H1 (cell line): ENCODE data around the gene SIGLEC11. TPM values are rescaled to one million over a fixed set of nuclear protein-coding genes. Genes with fewer than 3 reads are reported as not detected.

Experiments used
- CTCF ChIA-PET: fragments of 300-600 bp; sonication (Branson Sonifier 250); formaldehyde crosslinking; loops from one replicate; lab custom pipeline; 2021; ENCODE audit not compliant: partially characterized antibody; lab: Charles Lee
- POLR2A ChIA-PET: fragments of 300-600 bp; sonication (Branson Sonifier 250); formaldehyde crosslinking; loops from one replicate; lab custom pipeline; 2021; ENCODE audit warnings: inconsistent platforms; ENCODE audit not compliant: partially characterized antibody; lab: Charles Lee
- DNase-seq, 2 experiments: peaks; one replicate each; pipeline versions ENCODE4 v3.0.0 to v3.0.0-alpha.2; 2010 to 2022; ENCODE audit warnings: low spot score in 2 of 2, low read depth in 1 of 2, mixed read lengths in 1 of 2
- FAIRE-seq: peaks from 2 replicates; lab custom pipeline; 2011; peaks lifted over from hg19 to GRCh38; lab: Jason Lieb, UNC
- H2AFZ ChIP-seq: 2 replicates; pipeline ENCODE4 v1.8.1; 2012; ENCODE audit warnings: low read length, inconsistent platforms
- H2AK5ac ChIP-seq: 2 replicates; pipeline ENCODE4 v1.6.1; 2013; ENCODE audit warnings: low read depth, low read length
- H2BK120ac ChIP-seq: replicated peaks from 2 replicates; pipeline ENCODE3; 2013; ENCODE audit warnings: low read depth, low read length, inconsistent platforms
- H2BK12ac ChIP-seq: 2 replicates; pipeline ENCODE4 v1.6.1; 2013; ENCODE audit warnings: low read depth, low read length
- H2BK15ac ChIP-seq: 2 replicates; pipeline ENCODE4 v1.6.1; 2013; ENCODE audit warnings: low read length
- H2BK20ac ChIP-seq: 2 replicates; pipeline ENCODE4 v1.6.1; 2013; ENCODE audit warnings: low read length
- H2BK5ac ChIP-seq: 2 replicates; pipeline ENCODE4 v1.6.1; 2013; ENCODE audit warnings: low read depth, low read length
- H3K14ac ChIP-seq: 2 replicates; pipeline ENCODE4 v1.6.1; 2013; ENCODE audit warnings: inconsistent platforms; ENCODE audit not compliant: insufficient read length
- H3K18ac ChIP-seq: 2 replicates; pipeline ENCODE4 v1.6.1; 2013; ENCODE audit warnings: low read length; ENCODE audit errors: extremely low read depth
- H3K23ac ChIP-seq: 2 replicates; pipeline ENCODE4 v1.6.1; 2013; ENCODE audit warnings: inconsistent platforms; ENCODE audit not compliant: insufficient read length
- H3K23me2 ChIP-seq: 2 replicates; pipeline ENCODE4 v1.6.1; 2013; ENCODE audit warnings: low read depth, low read length
- H3K27ac ChIP-seq: 2 replicates; pipeline ENCODE4 v1.6.1; 2011; ENCODE audit warnings: low read depth, low read length, inconsistent platforms
- H3K27me3 ChIP-seq, 4 experiments: replicated peaks in 1 of 4; 1 replicate in 1 of 4; 2 replicates in 3 of 4; pipeline versions ENCODE4 v1.6.1 to v1.8.1; 2011 to 2013; ENCODE audit warnings: low read length in 3 of 4, mild to moderate bottlenecking in 3 of 4, inconsistent platforms in 2 of 4, mixed read lengths in 2 of 4, moderate library complexity in 1 of 4; ENCODE audit not compliant: control insufficient read depth in 3 of 4, insufficient read depth in 3 of 4; ENCODE audit errors: extremely low read depth in 1 of 4
- H3K36me3 ChIP-seq, 4 experiments: 2 replicates each; pipeline versions ENCODE4 v1.6.1 to v1.8.1; 2011 to 2013; ENCODE audit warnings: mild to moderate bottlenecking in 4 of 4, low read length in 3 of 4, moderate library complexity in 2 of 4, control low read depth in 1 of 4, inconsistent platforms in 1 of 4; ENCODE audit not compliant: insufficient read depth in 4 of 4, control insufficient read depth in 2 of 4
- H3K4ac ChIP-seq: replicated peaks from 2 replicates; pipeline ENCODE3; 2013; ENCODE audit warnings: low read length, low read depth, mixed read lengths, inconsistent platforms; ENCODE audit not compliant: insufficient read length
- H3K4me1 ChIP-seq, 4 experiments: replicated peaks in 1 of 4; 1 replicate in 1 of 4; 2 replicates in 3 of 4; pipeline versions ENCODE4 v1.6.1 to v1.8.1; 2011 to 2013; ENCODE audit warnings: low read length in 3 of 4, inconsistent platforms in 2 of 4, mixed read lengths in 1 of 4; ENCODE audit not compliant: insufficient read depth in 4 of 4, control insufficient read depth in 3 of 4
- H3K4me2 ChIP-seq, 2 experiments: 2 replicates each; pipeline versions ENCODE4 v1.6.1 to v1.8.1; 2011 to 2013; ENCODE audit warnings: low read depth in 2 of 2, low read length in 2 of 2, control low read depth in 1 of 2, inconsistent platforms in 1 of 2, mild to moderate bottlenecking in 1 of 2; ENCODE audit not compliant: insufficient read depth in 1 of 2
- H3K4me3 ChIP-seq, 4 experiments: fragments of 200-600, 300-600 bp in 1 of 4; sonication (generic), shearing (Covaris generic), sonication (Bioruptor Twin) in 1 of 4; 2 replicates each; pipeline versions ENCODE4 v1.5.1 to v1.8.1; 2011 to 2016; ENCODE audit warnings: low read length in 4 of 4, low read depth in 3 of 4, control low read depth in 2 of 4, inconsistent platforms in 2 of 4, mild to moderate bottlenecking in 2 of 4, mixed read lengths in 1 of 4, moderate library complexity in 1 of 4; ENCODE audit not compliant: insufficient read depth in 2 of 4; ENCODE audit errors: extremely low read depth in 1 of 4
- H3K56ac ChIP-seq: replicated peaks from 2 replicates; pipeline ENCODE3; 2013; ENCODE audit warnings: low read depth, mild to moderate bottlenecking, mixed read lengths, low read length, inconsistent platforms; ENCODE audit not compliant: insufficient read length
- H3K79me1 ChIP-seq: 2 replicates; pipeline ENCODE4 v1.6.1; 2013; ENCODE audit warnings: low read depth, low read length, control low read depth
- H3K79me2 ChIP-seq, 2 experiments: 2 replicates each; pipeline versions ENCODE4 v1.6.1 to v1.8.1; 2012 to 2013; ENCODE audit warnings: low read length in 2 of 2, mild to moderate bottlenecking in 2 of 2, inconsistent platforms in 1 of 2; ENCODE audit not compliant: insufficient read depth in 2 of 2, control insufficient read depth in 1 of 2
- H3K9ac ChIP-seq, 4 experiments: replicated peaks in 1 of 4; 1 replicate in 1 of 4; 2 replicates in 3 of 4; pipeline versions ENCODE4 v1.6.1 to v1.8.1; 2011 to 2013; ENCODE audit warnings: low read depth in 3 of 4, low read length in 3 of 4, control low read depth in 2 of 4, mild to moderate bottlenecking in 2 of 4, moderate library complexity in 2 of 4, inconsistent platforms in 1 of 4; ENCODE audit errors: extremely low read depth in 1 of 4
- H3K9me3 ChIP-seq, 2 experiments: 2 replicates each; pipeline versions ENCODE4 v1.6.1 to v1.8.1; 2012 to 2013; ENCODE audit warnings: mild to moderate bottlenecking in 2 of 2, moderate library complexity in 2 of 2, control low read depth in 1 of 2, inconsistent platforms in 1 of 2, low read depth in 1 of 2, low read length in 1 of 2, mixed read lengths in 1 of 2; ENCODE audit not compliant: insufficient read depth in 2 of 2
- H4K20me1 ChIP-seq, 2 experiments: replicated peaks in 1 of 2; 2 replicates each; pipeline versions ENCODE3 to v1.8.1; 2011 to 2013; ENCODE audit warnings: inconsistent platforms in 2 of 2, low read length in 2 of 2, mild to moderate bottlenecking in 1 of 2; ENCODE audit not compliant: insufficient read depth in 2 of 2, control insufficient read depth in 1 of 2
- H4K5ac ChIP-seq: 2 replicates; pipeline ENCODE4 v1.6.1; 2013; ENCODE audit warnings: low read length, low read depth, mixed read lengths, inconsistent platforms; ENCODE audit not compliant: insufficient read length
- H4K8ac ChIP-seq: 2 replicates; pipeline ENCODE4 v1.8.0; 2013; ENCODE audit warnings: mild to moderate bottlenecking, moderate library complexity, low read length, inconsistent platforms; ENCODE audit not compliant: insufficient read depth; ENCODE audit errors: extremely low read depth
- H4K91ac ChIP-seq: replicated peaks from 2 replicates; pipeline ENCODE3; 2013; ENCODE audit warnings: low read length, mixed read lengths, inconsistent platforms; ENCODE audit not compliant: insufficient read length
- CEBPB ChIP-seq: IDR thresholded peaks from 2 replicates; pipeline ENCODE4 v1.6.1; 2012; ENCODE audit warnings: low read depth, low read length
- POLR2AphosphoS5 ChIP-seq: IDR thresholded peaks from 2 replicates; pipeline ENCODE4 v1.6.1; 2011; ENCODE audit warnings: low read depth, low read length
- WGBS, 2 experiments: shearing (Covaris generic) in 1 of 2; methylation state at CpG; one replicate each; pipeline versions ENCODE4 v1.1.6 to v1.1.7; 2013 to 2015; ENCODE audit warnings: low lambda C conversion rate in 2 of 2, mixed read lengths in 2 of 2, inconsistent platforms in 1 of 2, low coverage in 1 of 2, missing lambda C conversion rate in 1 of 2; ENCODE audit not compliant: insufficient replicate concordance in 2 of 2, insufficient coverage in 1 of 2, insufficient read length in 1 of 2; ENCODE audit errors: extremely low coverage in 1 of 2, missing lambda C conversion rate in 1 of 2; 5-methylcytosine and 5-hydroxymethylcytosine counted together
- polyA plus RNA-seq, 7 experiments: library from polyadenylated mRNA; depleted of rRNA in 3 of 7; stranded (reverse) in 5 of 7; unstranded in 2 of 7; fragments of >200 nt in 5 of 7; fragments of 200-250 nt in 2 of 7; gene quantifications; 1 replicate in 5 of 7; 2 replicates in 1 of 7; 4 replicates in 1 of 7; pipeline versions ENCODE4 v1.2.1 to v1.2.3, GENCODE V29; 2011 to 2013; ENCODE audit warnings: missing spikeins in 2 of 7, mixed read lengths in 2 of 7
- total RNA-seq: library from RNA; stranded (reverse); fragmentation: NEBNext Ultra II Directional; extraction: Animal tissue kit (Norgen Biotek cat#: 25700); gene quantifications from 2 replicates; pipeline ENCODE4 v1.2.1, GENCODE V29; 2021
- TF ChIP-seq, protein P1 (sequence below), 3 experiments: IDR thresholded peaks; 1 replicate in 2 of 3; 2 replicates in 1 of 3; pipeline versions ENCODE4 v1.5.1 to v1.6.1; 2011; ENCODE audit warnings: low read length in 3 of 3, mild to moderate bottlenecking in 3 of 3, inconsistent platforms in 2 of 3, low read depth in 1 of 3, moderate library complexity in 1 of 3; ENCODE audit not compliant: insufficient read depth in 1 of 3; ENCODE audit errors: control extremely low read depth in 1 of 3
- TF ChIP-seq, protein P2 (sequence below): IDR thresholded peaks from 2 replicates; pipeline ENCODE4 v1.6.1; 2011; ENCODE audit warnings: low read depth, mild to moderate bottlenecking, low read length; ENCODE audit not compliant: insufficient read depth

Gene SIGLEC11
- total and polyA plus RNA-seq, 2 of the 8 experiments (the other 6 are each of a cell fraction or from before 2014, with no cell fraction given), result 0.18 TPM; not detected in 1

DNA sequence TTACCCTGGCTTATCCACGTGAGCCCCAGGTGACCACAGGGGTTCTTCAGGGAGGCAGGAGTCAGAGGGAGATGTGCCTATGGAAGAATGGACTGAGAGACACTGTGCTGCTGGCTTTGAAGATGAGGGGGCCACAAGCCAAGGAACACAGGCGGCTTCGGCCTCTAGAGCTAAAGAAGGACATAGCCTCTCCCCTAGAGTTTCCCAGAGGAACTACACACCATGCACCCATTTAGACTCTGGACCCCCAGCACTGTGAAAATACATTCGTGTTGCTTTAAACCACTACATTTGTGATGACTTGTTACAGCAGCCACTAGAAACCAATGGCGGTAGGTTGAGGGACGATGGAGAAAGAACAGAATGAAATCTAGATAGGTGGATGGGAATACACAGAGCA, 45.7 kb downstream of the SIGLEC11 start:
- Histone ChIP-seq H3K23me2 (no peaks in the 10 kb centered on the region), H2BK5ac (no peak overlapping the region), H3K27me3 (no peaks in the 10 kb centered on the region), H3K14ac (no peak overlapping the region), H3K18ac (no peak overlapping the region), H3K4ac (no peak overlapping the region), H3K4me3 (no peak overlapping the region), H2BK12ac (no peak overlapping the region), H3K79me1 (peaks cover 16% of the 10 kb centered on the region), H3K4me1 (no peaks in the 10 kb centered on the region), H3K56ac (no peak overlapping the region), H3K79me2 (peaks cover 0 to 81% of the 10 kb centered on the region in 2 experiments; a peak in 2 of 4 replicates), H3K36me3 (peaks cover 14 to 31% (median 26%) of the 10 kb centered on the region in 4 experiments; a peak in 5 of 8 replicates), H4K20me1 (peaks cover 40 to 41% of the 10 kb centered on the region in 2 experiments), H4K5ac (no peak overlapping the region), H2BK20ac (no peak overlapping the region), H2BK15ac (no peak overlapping the region), H3K9me3 (no peaks in the 10 kb centered on the region), H3K27ac (no peak overlapping the region), H3K4me2 (no peak overlapping the region), H3K9ac (no peak overlapping the region), H2AK5ac (no peak overlapping the region), H4K8ac (no peak overlapping the region), H4K91ac (no peak overlapping the region), H2AFZ (no peak overlapping the region), H3K23ac (no peak overlapping the region), H2BK120ac (no peak overlapping the region)
- DNase-seq (no peak), FAIRE-seq (no peak)
- CTCF ChIA-PET, result interaction anchor here (0.7 to 3.0 kb wide), 8 partner anchors 11 to 68 kb away, joined by 3 to 18 read pairs (median 6); partner anchors contain the start of gene ATF5
- WGBS, 2 experiments, result 88% methylated on average over 6 of the region's 6 CpGs; no CpG with 5 or more reads in 1 of the 2 experiments
- POLR2A ChIA-PET, result interaction anchor here (1.1 to 19.2 kb wide), 3 partner anchors 9 to 96 kb away, joined by 3 to 373 read pairs (median 7); partner anchors contain the start of genes ATF5 and NUP62
- TF ChIP-seq, protein P1, sequence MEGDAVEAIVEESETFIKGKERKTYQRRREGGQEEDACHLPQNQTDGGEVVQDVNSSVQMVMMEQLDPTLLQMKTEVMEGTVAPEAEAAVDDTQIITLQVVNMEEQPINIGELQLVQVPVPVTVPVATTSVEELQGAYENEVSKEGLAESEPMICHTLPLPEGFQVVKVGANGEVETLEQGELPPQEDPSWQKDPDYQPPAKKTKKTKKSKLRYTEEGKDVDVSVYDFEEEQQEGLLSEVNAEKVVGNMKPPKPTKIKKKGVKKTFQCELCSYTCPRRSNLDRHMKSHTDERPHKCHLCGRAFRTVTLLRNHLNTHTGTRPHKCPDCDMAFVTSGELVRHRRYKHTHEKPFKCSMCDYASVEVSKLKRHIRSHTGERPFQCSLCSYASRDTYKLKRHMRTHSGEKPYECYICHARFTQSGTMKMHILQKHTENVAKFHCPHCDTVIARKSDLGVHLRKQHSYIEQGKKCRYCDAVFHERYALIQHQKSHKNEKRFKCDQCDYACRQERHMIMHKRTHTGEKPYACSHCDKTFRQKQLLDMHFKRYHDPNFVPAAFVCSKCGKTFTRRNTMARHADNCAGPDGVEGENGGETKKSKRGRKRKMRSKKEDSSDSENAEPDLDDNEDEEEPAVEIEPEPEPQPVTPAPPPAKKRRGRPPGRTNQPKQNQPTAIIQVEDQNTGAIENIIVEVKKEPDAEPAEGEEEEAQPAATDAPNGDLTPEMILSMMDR (IDR thresholded peaks at IDR 0.05; ENCODE audit: control extremely low read depth in 1 of 3, insufficient read depth in 1 of 3, low read depth in 1 of 3, low read length in 3 of 3), result peak in 1 of 3 experiments; percentile 33; a peak in 2 of 4 replicates
- TF ChIP-seq CEBPB (no peak), POLR2AphosphoS5 (peak; percentile 23; the same call in 1 of the 2 replicates)
- TF ChIP-seq, protein P2, sequence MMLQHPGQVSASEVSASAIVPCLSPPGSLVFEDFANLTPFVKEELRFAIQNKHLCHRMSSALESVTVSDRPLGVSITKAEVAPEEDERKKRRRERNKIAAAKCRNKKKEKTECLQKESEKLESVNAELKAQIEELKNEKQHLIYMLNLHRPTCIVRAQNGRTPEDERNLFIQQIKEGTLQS, result no peak
